Stimulated activated CD4-positive, alpha-beta T cell treated with anti-CD3 and anti-CD28 coated beads, Interleukin-4, amount 100 ng/mL, for 24 hours (primary cell): Measurements from ENCODE around the gene TCEA2.

Experiments used
- DNase-seq: peaks from one replicate; pipeline ENCODE4 v3.0.0-alpha.2; 2020

The TCEA2 gene

GRCh38 chr20:64067005-64067632, 4.1 kb downstream of the TCEA2 start:
- no peak for DNase-seq

DNA sequence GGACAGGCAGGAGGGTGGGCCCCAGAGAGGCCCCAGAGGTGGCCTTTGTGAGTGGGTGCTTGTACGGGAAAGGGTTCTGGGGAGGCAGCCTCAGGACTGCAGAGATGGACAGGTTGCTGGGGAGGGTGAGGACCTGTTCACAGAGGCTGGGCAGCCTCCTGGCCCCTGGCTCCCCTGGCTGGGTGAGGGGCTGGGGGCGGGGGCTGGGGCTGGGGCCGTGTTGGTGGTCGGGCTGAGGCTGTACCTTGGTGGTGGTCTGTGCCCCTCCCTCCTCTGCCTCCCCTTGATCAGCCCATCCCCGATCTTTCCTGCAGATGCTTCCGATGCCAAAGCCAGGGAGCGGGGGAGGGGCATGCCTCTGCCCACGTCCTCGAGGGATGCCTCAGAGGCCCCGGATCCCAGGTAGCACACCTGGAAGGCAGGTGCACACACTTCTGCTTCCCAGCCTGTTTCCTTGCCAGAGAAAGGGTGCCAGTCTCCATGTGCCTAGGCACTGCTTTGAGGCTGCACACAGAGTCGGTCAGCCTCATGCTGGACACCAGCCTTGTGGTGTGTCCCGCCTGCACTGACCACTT, 4.8 kb downstream of the TCEA2 start:
- DNase-seq = no peak

DNA sequence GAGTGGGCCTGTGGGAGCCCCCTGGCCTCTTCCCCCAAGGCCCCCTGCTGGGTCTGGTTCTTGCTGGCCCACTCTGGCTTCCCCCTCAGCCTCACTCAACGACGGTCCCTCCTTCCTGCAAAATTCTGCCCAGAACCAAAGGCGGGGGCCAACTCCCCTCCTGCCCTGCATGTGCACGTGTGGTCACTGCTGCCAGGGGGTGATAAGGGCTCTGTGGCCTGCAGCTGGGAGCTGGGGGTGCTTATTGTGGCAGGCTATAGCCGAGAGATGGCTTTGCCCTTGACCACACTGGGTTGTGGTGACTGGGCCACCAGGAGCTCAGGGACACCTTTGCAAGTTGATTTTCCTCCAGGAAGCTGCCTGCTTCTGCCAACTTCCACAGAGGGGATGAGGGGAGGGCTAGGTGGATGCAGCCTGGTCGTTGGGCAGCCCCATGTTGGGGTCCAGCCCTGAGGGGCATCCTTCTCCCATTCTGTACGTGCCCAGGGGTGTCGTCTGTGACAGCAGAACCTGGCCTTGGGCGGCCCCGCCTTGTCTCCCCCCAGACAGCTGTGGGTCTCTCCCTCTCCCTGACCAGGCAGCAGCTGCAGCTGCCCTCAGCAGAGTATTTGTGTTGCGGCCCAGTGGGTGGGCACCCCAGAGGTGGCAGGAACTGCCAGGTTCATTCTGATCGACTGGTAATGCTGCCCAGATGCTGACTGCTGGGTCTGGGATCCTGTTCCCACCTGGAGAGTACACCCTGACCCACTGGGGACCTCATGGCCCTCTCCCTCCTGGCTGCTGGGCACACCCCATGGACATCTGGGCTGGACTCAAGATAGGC, 5.6 kb downstream of the TCEA2 start:
- DNase-seq = no peak

DNA sequence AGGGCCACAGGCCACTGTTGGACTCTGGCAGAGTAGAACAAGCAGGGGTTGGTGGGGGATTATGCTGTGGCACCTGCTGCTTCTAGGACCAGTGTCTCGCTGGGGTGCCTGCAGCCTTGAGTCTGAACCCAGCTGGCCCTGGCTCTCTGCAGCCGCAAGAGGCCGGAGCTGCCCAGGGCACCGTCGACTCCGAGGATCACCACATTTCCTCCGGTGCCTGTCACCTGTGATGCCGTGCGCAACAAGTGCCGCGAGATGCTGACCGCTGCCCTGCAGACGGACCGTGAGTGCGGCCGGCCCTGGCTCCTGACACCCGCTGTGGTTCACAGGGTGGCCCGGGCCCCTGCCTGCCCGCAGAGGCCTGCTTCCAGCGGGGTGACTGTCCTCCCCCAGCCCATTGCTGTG, 6.2 kb downstream of the TCEA2 start:
- no peak for DNase-seq

- peak; percentile 32 for DNase-seq
These were observed 6.7 kb downstream of the TCEA2 start for GRCh38 chr20:64069614-64070243.

DNA sequence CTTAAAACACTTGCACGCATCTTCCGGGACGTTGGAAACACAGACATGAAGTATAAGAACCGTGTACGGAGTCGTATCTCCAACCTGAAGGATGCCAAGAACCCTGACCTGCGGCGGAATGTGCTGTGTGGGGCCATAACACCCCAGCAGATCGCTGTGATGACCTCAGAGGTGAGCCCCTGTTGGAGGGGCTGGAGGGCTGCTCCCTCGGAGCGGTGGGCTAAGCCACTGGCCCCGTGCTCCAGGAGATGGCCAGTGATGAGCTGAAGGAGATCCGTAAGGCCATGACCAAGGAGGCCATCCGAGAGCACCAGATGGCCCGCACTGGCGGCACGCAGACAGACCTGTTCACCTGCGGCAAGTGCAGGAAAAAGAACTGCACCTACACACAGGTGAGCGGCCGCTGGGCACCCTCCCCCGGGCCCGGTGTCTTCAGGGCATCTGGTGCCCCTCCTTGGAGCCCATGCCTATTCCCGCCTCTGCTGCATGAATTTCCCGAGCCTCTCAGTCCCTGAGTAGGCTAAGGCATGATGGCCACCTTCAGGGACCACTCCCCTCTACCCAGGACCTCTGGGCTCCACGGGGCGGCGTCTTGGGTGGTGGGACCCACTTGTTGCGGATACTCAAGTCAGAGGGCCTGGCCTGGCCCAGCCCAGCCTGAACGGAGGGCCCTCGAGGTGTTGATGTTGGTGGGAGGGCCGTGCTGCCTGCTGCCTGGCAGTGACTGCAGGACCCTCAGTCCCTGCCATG, 7.4 kb downstream of the TCEA2 start:
- DNase-seq = no peak

DNA sequence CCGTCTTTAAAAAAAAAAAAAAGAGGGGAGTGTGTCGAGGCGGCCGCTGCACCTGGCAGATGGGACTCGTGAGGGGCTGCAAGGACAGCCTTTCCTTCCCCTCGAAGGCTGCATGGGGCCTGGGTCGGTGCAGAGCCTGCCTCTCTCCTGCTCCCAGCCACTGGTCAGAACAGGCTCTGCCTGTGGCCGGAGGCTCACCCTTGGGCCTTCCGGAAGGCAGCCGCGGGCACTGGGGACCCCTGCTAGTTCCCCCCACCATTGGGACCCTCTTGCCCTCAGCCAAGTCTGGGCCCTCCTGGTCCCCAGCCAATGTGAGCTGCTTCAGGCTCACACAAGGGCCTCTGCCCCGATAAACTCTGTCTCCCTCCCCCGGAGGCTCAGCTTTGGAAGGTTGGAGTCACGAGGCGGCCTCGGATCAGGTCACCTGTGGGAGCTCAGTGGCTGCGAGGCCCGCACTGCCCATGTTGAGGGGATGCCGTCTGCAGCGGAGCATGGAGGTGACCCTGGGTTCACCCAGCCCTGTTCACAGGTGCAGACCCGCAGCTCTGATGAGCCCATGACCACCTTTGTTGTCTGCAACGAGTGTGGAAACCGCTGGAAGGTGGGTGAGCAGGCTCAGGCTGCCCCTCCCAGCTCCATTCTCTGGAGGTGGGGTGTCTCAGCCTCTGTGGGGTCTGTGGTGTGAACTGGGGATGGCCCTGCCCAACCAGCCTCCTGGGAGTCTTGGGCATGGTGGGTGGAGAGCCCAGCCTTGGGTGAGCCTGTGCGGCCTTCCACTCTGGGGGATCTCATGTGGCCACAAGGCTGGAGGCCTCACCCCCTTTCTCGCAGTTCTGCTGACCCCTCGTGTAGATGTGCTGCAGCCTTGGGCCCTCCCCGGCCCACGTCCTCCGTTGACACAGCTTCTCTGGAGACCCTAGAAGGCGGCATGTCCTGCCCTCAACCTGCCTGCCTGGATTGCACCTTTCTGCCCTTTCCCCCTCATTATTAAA, 8.6 kb downstream of the TCEA2 start:
- no peak for DNase-seq

GRCh38 chr20:64072498-64073063, 9.6 kb downstream of the TCEA2 start:
- no peak for DNase-seq

DNA sequence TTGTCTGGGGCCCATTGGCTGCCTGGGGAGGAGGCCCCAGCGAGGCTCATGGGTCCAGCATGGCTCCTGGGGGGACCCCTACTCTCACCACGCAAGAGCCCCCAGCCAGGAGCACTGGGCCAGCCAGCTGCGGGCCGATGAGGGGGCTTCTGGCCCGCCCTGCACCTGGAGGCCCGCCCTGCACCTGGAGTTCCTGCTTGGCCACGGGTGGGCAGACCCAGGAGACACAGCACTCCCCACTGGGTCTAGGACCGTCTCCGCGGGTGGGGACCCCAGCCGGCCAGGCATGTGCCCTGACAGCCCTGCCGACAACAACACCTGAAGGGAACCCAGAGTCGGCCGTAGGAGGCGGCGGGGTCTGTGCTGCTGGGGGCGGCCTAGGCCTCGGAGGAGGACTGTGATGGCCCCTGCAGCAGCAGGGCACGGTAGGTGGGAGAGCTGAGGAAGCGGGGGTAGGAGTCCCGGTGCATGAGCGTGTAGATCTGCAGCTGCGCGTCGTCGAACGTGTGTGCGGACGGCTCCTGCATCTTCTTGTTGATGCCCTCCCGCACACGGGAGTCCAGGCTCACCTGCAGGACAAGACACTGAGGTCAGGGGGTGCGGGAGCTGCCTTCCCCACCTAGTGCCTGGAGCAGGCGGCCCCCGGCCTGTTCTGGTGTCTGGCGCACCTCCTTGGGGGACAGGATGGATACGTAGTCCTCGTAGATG, 10.6 kb downstream of the TCEA2 start:
- no peak for DNase-seq

GRCh38 chr20:64074184-64074789, 11.3 kb downstream of the TCEA2 start:
- no peak for DNase-seq

- no peak for DNase-seq
These were observed 12.0 kb downstream of the TCEA2 start for GRCh38 chr20:64074963-64075362.

GRCh38 chr20:64075556-64075955, 12.6 kb downstream of the TCEA2 start:
- no peak for DNase-seq

GRCh38 chr20:64076061-64076997, 13.3 kb downstream of the TCEA2 start:
- no peak for DNase-seq

GRCh38 chr20:64077094-64077493, 14.1 kb downstream of the TCEA2 start:
- peak; percentile 40 for DNase-seq

DNA sequence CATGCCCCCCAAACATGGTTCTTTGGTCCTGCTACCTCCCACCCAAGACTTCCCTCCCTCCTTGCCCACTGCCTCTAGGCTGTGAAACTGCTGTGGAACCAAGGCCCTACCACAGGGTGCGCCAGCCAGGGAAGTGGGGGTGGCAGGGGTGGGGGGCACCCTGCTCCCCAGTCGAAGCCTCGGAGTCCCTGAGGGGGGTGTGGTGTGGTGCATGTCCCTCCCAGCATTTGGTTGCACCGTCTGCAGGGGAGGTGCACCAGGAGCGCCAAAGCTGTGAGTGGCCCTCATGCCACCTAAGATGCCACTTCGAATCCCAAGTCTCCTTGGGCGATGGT, 14.5 kb downstream of the TCEA2 start:
- DNase-seq = no peak

GRCh38 chr20:64077876-64078551, 15.0 kb downstream of the TCEA2 start:
- peak; percentile 50 for DNase-seq

DNA sequence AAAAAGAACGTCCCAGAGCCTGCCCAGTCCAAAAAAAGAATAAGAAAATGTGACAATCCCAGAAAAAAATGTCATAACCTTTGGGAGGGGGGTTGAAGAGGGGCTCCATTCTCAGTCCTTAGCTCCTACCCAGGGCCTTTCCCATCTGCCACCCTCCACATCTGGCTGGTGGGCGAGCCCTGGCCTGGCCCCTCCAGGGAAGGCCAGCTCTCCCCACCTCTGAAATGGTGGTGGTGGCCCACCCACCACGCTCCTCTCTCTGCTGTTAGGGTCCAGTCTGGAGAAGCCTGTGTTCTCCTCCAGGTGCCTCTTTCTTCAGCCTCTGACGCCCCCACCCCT, 15.9 kb downstream of the TCEA2 start:
- no peak for DNase-seq

DNA sequence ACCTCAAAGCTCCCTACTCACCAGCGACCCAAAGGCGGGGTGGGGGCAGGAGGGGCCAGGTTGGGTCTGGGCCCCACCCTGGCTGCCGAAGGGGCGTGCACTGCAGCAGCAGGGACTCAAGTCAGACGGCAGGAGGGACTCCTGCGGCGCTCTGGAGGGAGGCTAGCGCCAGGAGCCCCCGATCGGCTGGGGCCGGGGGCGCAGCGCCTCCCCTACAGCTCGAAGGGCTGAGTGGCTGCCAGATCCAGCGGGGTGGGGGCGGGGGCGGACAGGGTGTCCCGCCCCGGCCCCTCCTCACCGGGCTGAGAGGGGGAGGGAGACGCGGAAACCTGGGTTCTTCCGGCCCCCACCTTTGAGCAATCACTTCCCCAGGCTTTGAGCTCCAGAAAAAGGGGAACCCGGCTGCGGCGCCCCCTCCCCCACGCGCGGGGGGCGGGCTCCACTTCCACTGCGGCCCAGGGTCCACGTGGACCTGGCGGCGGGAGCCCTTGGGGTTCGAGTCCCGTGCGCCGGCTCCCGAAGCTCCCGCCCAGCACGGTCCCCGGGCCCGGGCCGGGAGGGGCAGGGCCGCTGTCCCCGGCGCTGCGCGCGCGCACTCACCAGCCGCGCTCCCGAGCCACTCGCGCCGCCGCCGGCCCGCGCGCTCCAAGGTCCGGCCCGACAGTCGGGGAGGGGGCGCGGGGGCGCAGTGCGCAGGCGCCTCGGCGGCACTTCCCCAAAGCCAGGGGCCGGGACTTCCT, 16.4 kb downstream of the TCEA2 start, which contains the start of gene RGS19:
Gene RGS19, minus strand, starts transcription at position 246 of the 740 bp plus-strand sequence. CDS start 2,632 bp downstream, outside the sequence.
- peak; percentile 62 for DNase-seq
